Heart left ventricle (tissue), 16 donors: ENCODE measurements around the gene TDRD10. TPM values are rescaled to one million over a fixed set of nuclear protein-coding genes. Genes with fewer than 3 reads are reported as not detected.

ENCODE experiments used
- ATAC-seq, 4 donors: fragments of 200-7000 bp; cut with Tn5 transposase; one replicate each; pipeline ENCODE4 v1.9.1; 2020 to 2022; ENCODE audit warnings: moderate library complexity in 4 of 4, mild to moderate bottlenecking in 3 of 4, moderate number of reproducible peaks in 1 of 4
- DNase-seq, 5 donors: peaks; one replicate each; pipeline ENCODE4 v3.0.0-alpha.2; 2020
- H3K27ac ChIP-seq, 12 donors: fragments of 200-600 bp; sonication (generic) in 4 of 12; one replicate each; pipeline versions ENCODE4 v1.5.0 to v1.8.0; 2016 to 2022; ENCODE audit warnings: mild to moderate bottlenecking in 2 of 12
- H3K27me3 ChIP-seq, 9 donors: fragments of 200-600 bp; sonication (generic) in 2 of 9; one replicate each; pipeline versions ENCODE4 v1.5.1 to v1.8.0; 2016 to 2022; ENCODE audit warnings: mild to moderate bottlenecking in 3 of 9
- H3K36me3 ChIP-seq, 9 donors: fragments of 200-600 bp; sonication (generic) in 2 of 9; one replicate each; pipeline versions ENCODE4 v1.5.0 to v1.8.0; 2018 to 2022; ENCODE audit warnings: mild to moderate bottlenecking in 2 of 9
- H3K4me1 ChIP-seq, 12 donors: fragments of 200-600 bp; sonication (generic) in 4 of 12; one replicate each; pipeline versions ENCODE4 v1.5.0 to v1.8.0; 2016 to 2022; ENCODE audit warnings: mild to moderate bottlenecking in 3 of 12
- H3K4me3 ChIP-seq, 12 donors: fragments of 200-600 bp; sonication (generic) in 4 of 12; one replicate each; pipeline versions ENCODE4 v1.5.0 to v1.8.0; 2017 to 2022; ENCODE audit warnings: mild to moderate bottlenecking in 9 of 12, moderate library complexity in 4 of 12
- H3K9me3 ChIP-seq, 12 donors: fragments of 200-600 bp; sonication (generic) in 4 of 12; one replicate each; pipeline versions ENCODE4 v1.5.0 to v1.8.0; 2016 to 2022; ENCODE audit warnings: mild to moderate bottlenecking in 1 of 12
- CTCF ChIP-seq, 12 donors: fragments of 200-600 bp; sonication (generic) in 4 of 12; IDR thresholded peaks; one replicate each; pipeline versions ENCODE4 v1.5.0 to v1.8.0; 2018 to 2022; ENCODE audit warnings: antibody characterized with exemption in 12 of 12, mild to moderate bottlenecking in 5 of 12
- POLR2A ChIP-seq, 2 donors: fragments of 450-650 bp; IDR thresholded peaks; one replicate each; pipeline ENCODE4 v1.6.1; 2017; ENCODE audit warnings: antibody characterized with exemption in 2 of 2, mild to moderate bottlenecking in 2 of 2, moderate library complexity in 2 of 2
- WGBS, 4 donors: extraction: QIAGEN DNeasy Blood & Tissue Kit in 2 of 4; methylation state at CpG; one replicate each; pipeline versions ENCODE4 v1.1.5 to v1.1.7; 2013 to 2018; 5-methylcytosine and 5-hydroxymethylcytosine counted together
- intact Hi-C, 10 donors: fragments of 100-400 bp; cut with DNase I; formaldehyde crosslinking; loops; one replicate each; pipeline versions ENCODE4 v1.11.1 to v1.14.2; 2022
- polyA plus RNA-seq, 2 donors: library from polyadenylated mRNA; stranded (reverse); fragments of 200-250 nt; gene quantifications; one replicate each; pipeline ENCODE4 v1.2.3, GENCODE V29; 2013
- total RNA-seq, 9 donors: library from RNA; depleted of rRNA in 2 of 9; stranded (reverse); fragments of >200 nt in 2 of 9; fragmentation: NEBNext Ultra II Directional in 3 of 9; extraction: Animal tissue kit (Norgen Biotek cat#: 25700) in 3 of 9; gene quantifications; one replicate each; pipeline versions ENCODE4 v1.1.0 to v1.2.4, GENCODE V29; 2016 to 2023
- donor health status: ischemic (EF 13 %, LVEDD 7.1; RV severe dilation, severe dysfunction).
- donor health status: healthy with polysubstance abuse.
- donor health status: DM: no; HTN: yes; CAD: no.
- donor health status: DM: no; HTN: no; CAD: no.
- donor health status: ischemic (EF 25% LVEDD 6.9; RV normal size, moderate dysfunction).
- donor health status: ischemic (EF 25% LVEDD 5.7; RV mildly dilated, moderate dysfunction).
- donor health status: healthy.
- donor health status: DM: yes; HTN: yes; CAD: no.
- donor health status: ischemic (EF 35%, LVEDD 5.7; RV mildly dilated, moderate dysfunction).
- donor health status: nonischemic (EF 11% LVEDD 7.7; RV severe dilation, severe dysfunction).
- donor health status: DM: yes; HTN: yes; CAD: no.
- donor health status: PGD.
- donor health status: ischemic (EF 29% LVEDD 5.4; RV normal size, mild dysfunction).
- donor health status: nonischemic (EF 23%, LVEDD 6.1; RV moderate dilation, normal function).

TDRD10 gene
- total and polyA plus RNA-seq, 11 donors, result 0.71 to 3.4 (median 1.9) TPM

GRCh38 chr1:154467434-154468102, 34.5 kb upstream of the TDRD10 start:
- TF ChIP-seq POLR2A (IDR thresholded peaks at IDR 0.05) (no peak), CTCF (IDR thresholded peaks at IDR 0.05) (no peak)
- Histone ChIP-seq H3K4me3 (no peak overlapping the region), H3K9me3 (no peaks in the 10 kb centered on the region), H3K36me3 (peaks cover 0 to 29% (median 21%) of the 10 kb centered on the region in 9 donors), H3K27ac (peak overlapping the region in 1 of 12 donors; percentile 91), H3K4me1 (peaks cover 0 to 49% (median 7%) of the 10 kb centered on the region in 12 donors), H3K27me3 (no peaks in the 10 kb centered on the region)
- ATAC-seq (no peak), DNase-seq (no peak)
- WGBS, 4 donors, result 95 to 97% (median 96%) methylated on average over 11 of the region's 11 CpGs
- intact Hi-C loops, result loop anchor here in 1 of 10 donors (10.0 kb wide), 1 partner anchor 63 kb away; the partner anchor contains the start of gene IL6R

GRCh38 chr1:154468535-154469250, 33.3 kb upstream of the TDRD10 start:
- WGBS, 4 donors, result 77 to 84% (median 81%) methylated on average over 10 to 12 of the region's 12 CpGs
- Histone ChIP-seq H3K4me3 (no peak overlapping the region), H3K27me3 (no peaks in the 10 kb centered on the region), H3K36me3 (peaks cover 0 to 29% (median 21%) of the 10 kb centered on the region in 9 donors), H3K4me1 (peaks cover 0 to 38% (median 1%) of the 10 kb centered on the region in 12 donors), H3K27ac (no peak overlapping the region), H3K9me3 (no peaks in the 10 kb centered on the region)
- ATAC-seq, result peak in 2 of 4 donors; percentile 17 to 35
- no peak for DNase-seq
- intact Hi-C loops, result loop anchor here in 1 of 10 donors (10.0 kb wide), 1 partner anchor 64 kb away; the partner anchor contains the start of gene IL6R
- TF ChIP-seq CTCF (IDR thresholded peaks at IDR 0.05) (no peak), POLR2A (IDR thresholded peaks at IDR 0.05) (no peak)

- WGBS, 4 donors, result 91 to 96% (median 94%) methylated on average over 10 of the region's 10 CpGs
- TF ChIP-seq CTCF (IDR thresholded peaks at IDR 0.05), result no peak
- TF ChIP-seq POLR2A (IDR thresholded peaks at IDR 0.05), result no peak
- no peaks in the 10 kb centered on the region for H3K27me3 ChIP-seq
- intact Hi-C loops, result loop anchor here in 3 of 10 donors (10.0 kb wide), 2 partner anchors 65 to 405 kb away; partner anchors contain the start of genes KCNN3 (in 2 of the 3) and IL6R (in 1 of the 3)
- peaks cover 0 to 29% (median 17%) of the 10 kb centered on the region in 9 donors for H3K36me3 ChIP-seq
- no peak overlapping the region for H3K4me3 ChIP-seq
- DNase-seq, result no peak
- ATAC-seq, result peak in 1 of 4 donors; percentile 15
- H3K9me3 ChIP-seq, result no peaks in the 10 kb centered on the region
- peaks cover 0 to 34% (median 5%) of the 10 kb centered on the region in 12 donors for H3K4me1 ChIP-seq
- peak overlapping the region in 1 of 12 donors; percentile 6 for H3K27ac ChIP-seq
Measured at GRCh38 chr1:154469844-154470560, 32.0 kb upstream of the TDRD10 start.
